ENCODE results near the gene RNF220. TPM values are rescaled to one million over a fixed set of nuclear protein-coding genes. Genes with fewer than 3 reads are reported as not detected.

The RNF220 gene
- total and polyA plus RNA-seq, 2 donors (not counting 3 experiments of a cell fraction or from before 2014, with no cell fraction given): 62.7 to 66.6 TPM

- Histone ChIP-seq H3K4me2 (ENCODE audit: insufficient read depth, low read length) (no peak overlapping the region), H4K20me1 (replicated peaks; ENCODE audit: control insufficient read depth, extremely low read depth, insufficient read depth, low read length) (no peaks in the 10 kb centered on the region), H3K4me3 (replicated peaks in 1 of 3; ENCODE audit: insufficient read depth in 1 of 3, low read depth in 1 of 3, low read length in 3 of 3) (no peak overlapping the region), H3K79me2 (ENCODE audit: control insufficient read depth, insufficient read depth, low read length) (no peaks in the 10 kb centered on the region), H3K9me3 (replicated peaks; ENCODE audit: control insufficient read depth, insufficient read depth, low read length) (no peaks in the 10 kb centered on the region), H3K27me3 (ENCODE audit: control insufficient read depth in 2 of 2, insufficient read depth in 2 of 2, low read length in 2 of 2) (peaks cover 6 to 15% of the 10 kb centered on the region in 2 experiments), H3K4me1 (ENCODE audit: control insufficient read depth, extremely low read depth, insufficient read depth, low read length) (no peaks in the 10 kb centered on the region), H3K36me3 (ENCODE audit: control insufficient read depth in 2 of 2, extremely low read depth in 1 of 2, insufficient read depth in 2 of 2, low read length in 2 of 2) (no peaks in the 10 kb centered on the region), H3K27ac (ENCODE audit: insufficient read depth, low read depth, low read length) (no peak overlapping the region), H2AFZ (ENCODE audit: low read depth, low read length) (no peak overlapping the region), H3K9ac (replicated peaks; ENCODE audit: extremely low read depth, insufficient read depth, low read length) (no peak overlapping the region), H3K9me1 (replicated peaks; ENCODE audit: control insufficient read depth, extremely low read depth, insufficient read depth, low read length) (no peaks in the 10 kb centered on the region)
- ChIA-PET CTCF (interaction anchor here (0.9 to 6.2 kb wide), 3 partner anchors 12 to 181 kb away, joined by 4 to 41 read pairs (median 4); no protein-coding TSS in a partner anchor), POLR2A (no interaction called here)
- FAIRE-seq: no peak
- TF ChIP-seq POLR2AphosphoS5 (IDR thresholded peaks at IDR 0.05; ENCODE audit: insufficient read depth, low read depth, low read length) (no peak), EZH2 (IDR thresholded peaks at IDR 0.05; ENCODE audit: borderline replicate concordance, low read depth, low read length, severe bottlenecking) (no peak), POLR2A (IDR thresholded peaks at IDR 0.05; ENCODE audit: low read depth, low read length) (no peak), CTCF (IDR thresholded peaks at IDR 0.05; ENCODE audit: extremely low read depth in 1 of 2, insufficient read depth in 1 of 2, low read depth in 1 of 2, low read length in 2 of 2) (no peak), FOS (IDR thresholded peaks at IDR 0.05; ENCODE audit: borderline replicate concordance, insufficient read depth, low read length) (no peak), JUN (IDR thresholded peaks at IDR 0.05; ENCODE audit: borderline replicate concordance, insufficient read depth, insufficient read length, low read depth) (no peak), MYC (IDR thresholded peaks at IDR 0.05; ENCODE audit: low read depth, low read length) (no peak), GATA2 (IDR thresholded peaks at IDR 0.05; ENCODE audit: insufficient read depth, insufficient read length, low read depth, low read length) (no peak)
- TF ChIP-seq, protein P1, sequence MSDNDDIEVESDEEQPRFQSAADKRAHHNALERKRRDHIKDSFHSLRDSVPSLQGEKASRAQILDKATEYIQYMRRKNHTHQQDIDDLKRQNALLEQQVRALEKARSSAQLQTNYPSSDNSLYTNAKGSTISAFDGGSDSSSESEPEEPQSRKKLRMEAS (IDR thresholded peaks at IDR 0.05; ENCODE audit: insufficient read depth, insufficient read length): no peak
- no TSS peak for BruUV-seq (replicated peaks)
- DNase-seq (ENCODE audit: low read depth, low spot score): no peak
- intact Hi-C loops (cut with micrococcal nuclease) (no loop called here), dilution Hi-C loops (cut with MboI; ENCODE audit: extremely low pct_ligation_motif_present, low sequenced_read_pairs) (no loop called here)
These were observed 154.3 kb downstream of the RNF220 start for GRCh38 chr1:44559330-44559729.
